ENCODE measurements around the gene GP2.

DNA sequence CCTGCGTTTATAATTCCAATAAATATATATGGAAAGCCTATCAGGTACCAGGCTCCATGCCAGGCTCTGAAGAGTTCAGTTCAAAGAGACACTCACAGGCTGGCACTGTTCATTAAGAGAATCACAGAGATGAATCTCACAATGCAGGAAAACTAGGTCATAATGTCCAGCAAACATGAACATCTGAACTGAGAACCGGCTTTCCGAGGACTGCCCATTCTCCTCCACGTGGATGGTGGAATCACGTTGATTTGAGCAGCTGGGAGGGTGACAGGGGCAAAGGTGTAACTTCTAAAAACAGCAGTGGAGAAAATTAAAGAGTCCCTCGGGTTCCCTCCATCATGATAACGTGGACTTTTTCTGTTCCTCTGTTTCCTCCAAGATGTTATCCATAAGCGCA lies 10.2 kb downstream of the GP2 start:
- TF ChIP-seq EZH2 (IDR thresholded peaks at IDR 0.05) (no peak), POLR2AphosphoS5 (IDR thresholded peaks at IDR 0.05; ENCODE audit: borderline replicate concordance, low read depth, low read length) (no peak)
